ENCODE data around the gene MYH7B.

Gene MYH7B

GRCh38 chr20:34951252-34951651 is 4.4 kb upstream of the MYH7B start:
- no peak overlapping the region for H3K4me3 ChIP-seq (ENCODE audit: low read depth, low read length)
- peak; percentile 12 for DNase-seq (ENCODE audit: low read depth)

GRCh38 chr20:34951652-34952051 is 4.0 kb upstream of the MYH7B start:
- no peak for DNase-seq (ENCODE audit: low read depth)
- no peak for TF ChIP-seq CTCF (IDR thresholded peaks at IDR 0.05; ENCODE audit: insufficient read depth, low read depth, low read length, missing control alignments)
- H3K4me3 ChIP-seq (ENCODE audit: low read depth, low read length): no peak overlapping the region

More at GRCh38 chr20:34951252-34951651, 4.4 kb upstream of the MYH7B start:
- TF ChIP-seq CTCF (IDR thresholded peaks at IDR 0.05; ENCODE audit: insufficient read depth, low read depth, low read length, missing control alignments): no peak

DNA sequence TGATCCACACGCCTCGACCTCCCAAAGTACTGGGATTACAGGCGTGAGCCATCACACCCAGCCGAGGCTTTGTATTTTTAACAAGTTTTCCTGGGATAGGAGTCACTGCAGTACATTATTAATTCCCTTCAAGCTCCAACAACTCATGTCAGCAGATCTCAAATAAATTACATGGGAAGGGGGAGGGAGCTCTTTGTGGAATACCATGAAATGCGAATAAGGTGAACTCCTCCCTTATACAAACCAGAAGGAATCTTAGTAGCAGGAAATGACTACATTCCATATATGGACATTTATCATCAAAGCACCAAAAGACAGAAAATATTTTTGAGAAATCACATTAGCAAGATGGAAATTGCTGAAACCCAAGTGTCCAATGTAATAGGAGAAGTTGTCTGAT is 3.0 kb upstream of the MYH7B start:
- no peak overlapping the region for H3K4me3 ChIP-seq (ENCODE audit: low read depth, low read length)
- TF ChIP-seq CTCF (IDR thresholded peaks at IDR 0.05; ENCODE audit: insufficient read depth, low read depth, low read length, missing control alignments): no peak
- no peak for DNase-seq (ENCODE audit: low read depth)

GRCh38 chr20:34953960-34954359 is 1.7 kb upstream of the MYH7B start:
- no peak for DNase-seq (ENCODE audit: low read depth)
- no peak for TF ChIP-seq CTCF (IDR thresholded peaks at IDR 0.05; ENCODE audit: insufficient read depth, low read depth, low read length, missing control alignments)
- no peak overlapping the region for H3K4me3 ChIP-seq (ENCODE audit: low read depth, low read length)

DNA sequence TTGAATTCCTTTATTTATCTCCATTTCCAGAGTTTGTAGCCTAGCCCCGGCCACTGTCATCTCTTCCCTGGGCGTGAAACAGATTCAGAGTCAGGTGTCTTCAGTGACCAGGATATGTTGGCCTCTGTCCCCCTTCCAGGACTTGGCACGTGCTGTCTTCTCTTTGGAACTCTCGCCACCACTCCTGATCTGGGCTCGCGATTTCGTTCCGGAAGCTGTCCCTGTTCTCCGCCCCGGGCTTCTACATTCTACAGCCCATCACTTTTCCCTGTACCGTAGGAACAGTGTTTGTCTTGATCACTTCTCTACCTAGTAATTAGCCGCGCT is 801 bp upstream of the MYH7B start:
- TF ChIP-seq CTCF (IDR thresholded peaks at IDR 0.05; ENCODE audit: insufficient read depth, low read depth, low read length, missing control alignments): no peak
- H3K4me3 ChIP-seq (ENCODE audit: low read depth, low read length): peak overlapping the region; percentile 96
- no peak for DNase-seq (ENCODE audit: low read depth)

DNA sequence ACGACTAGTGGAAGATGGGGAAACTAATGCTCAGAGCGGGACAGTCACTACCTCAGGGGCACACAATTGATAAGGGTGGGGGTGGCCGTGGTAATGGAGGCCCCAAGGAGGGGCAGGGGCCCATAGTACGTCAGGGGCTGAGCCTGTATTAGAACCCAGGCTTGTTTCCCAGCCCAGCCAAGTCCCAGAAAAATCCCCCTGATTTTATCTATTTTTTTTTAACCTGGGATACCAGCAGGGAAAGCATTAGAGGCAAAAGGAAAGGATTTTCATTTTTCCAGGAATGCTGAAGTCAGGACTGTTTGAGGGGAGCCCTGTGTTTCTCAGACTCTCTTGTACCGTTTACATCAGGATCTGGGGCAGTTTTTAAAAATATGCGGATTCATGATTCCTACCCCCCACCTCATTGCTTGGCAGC is 382 bp downstream of the MYH7B start:
- no peak for DNase-seq (ENCODE audit: low read depth)
- TF ChIP-seq CTCF (IDR thresholded peaks at IDR 0.05; ENCODE audit: insufficient read depth, low read depth, low read length, missing control alignments): no peak
- peak overlapping the region; percentile 96 for H3K4me3 ChIP-seq (ENCODE audit: low read depth, low read length)

- no peak for DNase-seq (ENCODE audit: low read depth)
- no peak for TF ChIP-seq CTCF (IDR thresholded peaks at IDR 0.05; ENCODE audit: insufficient read depth, low read depth, low read length, missing control alignments)
- no peak overlapping the region for H3K4me3 ChIP-seq (ENCODE audit: low read depth, low read length)
These were observed 1.2 kb downstream of the MYH7B start for GRCh38 chr20:34956751-34957472.

All from GM12865 (cell line).